Gastrocnemius medialis (tissue), 4 donors: ENCODE measurements around the gene C3. TPM values are rescaled to one million over a fixed set of nuclear protein-coding genes. Genes with fewer than 3 reads are reported as not detected.

Experiments
- ATAC-seq, 2 donors: fragments of 150-250 bp; one replicate each; pipeline ENCODE4 v1.9.1; 2016
- DNase-seq, 2 donors: peaks; one replicate each; pipeline ENCODE4 v3.0.0-alpha.2; 2019
- H3K27ac ChIP-seq, 4 donors: fragments of 200-600 bp; sonication (generic); 1 replicate in 1 of 4; 2 replicates in 3 of 4; pipeline ENCODE4 v1.5.1; 2016 to 2018; ENCODE audit warnings: mild to moderate bottlenecking in 2 of 4, moderate library complexity in 1 of 4
- H3K27me3 ChIP-seq, 3 donors: fragments of 200-600 bp; sonication (generic) in 2 of 3; 1 replicate in 1 of 3; 2 replicates in 2 of 3; pipeline versions ENCODE4 v1.5.1 to v1.6.0; 2016 to 2019; ENCODE audit warnings: mild to moderate bottlenecking in 1 of 3, moderate library complexity in 1 of 3
- H3K36me3 ChIP-seq, 2 donors: fragments of 200-600 bp; sonication (generic) in 1 of 2; one replicate each; pipeline ENCODE4 v1.5.1; 2017 to 2018
- H3K4me1 ChIP-seq, 2 donors: fragments of 200-600 bp; sonication (generic) in 1 of 2; one replicate each; pipeline ENCODE4 v1.5.1; 2016 to 2017; ENCODE audit warnings: mild to moderate bottlenecking in 2 of 2
- H3K4me3 ChIP-seq, 4 donors: fragments of 200-600 bp; sonication (generic) in 3 of 4; 1 replicate in 1 of 4; 2 replicates in 3 of 4; pipeline ENCODE4 v1.5.1; 2016 to 2019; ENCODE audit warnings: mild to moderate bottlenecking in 2 of 4
- H3K9me3 ChIP-seq, 3 donors: fragments of 200-600 bp; sonication (generic) in 2 of 3; 1 replicate in 1 of 3; 2 replicates in 2 of 3; pipeline ENCODE4 v1.5.1; 2016 to 2019
- CTCF ChIP-seq, 5 experiments: fragments of 450-650 bp in 3 of 5; fragments of 200-600 bp in 2 of 5; sonication (generic) in 2 of 5; IDR thresholded peaks in 4 of 5; conservative IDR thresholded peaks in 1 of 5; 1 replicate in 4 of 5; 2 replicates in 1 of 5; pipeline ENCODE4 v1.5.1; 2016 to 2019; ENCODE audit warnings: antibody characterized with exemption in 5 of 5, mild to moderate bottlenecking in 3 of 5, moderate library complexity in 3 of 5
- POLR2A ChIP-seq, 2 donors: fragments of 450-650 bp; IDR thresholded peaks; one replicate each; pipeline ENCODE4 v1.6.1; 2017; ENCODE audit warnings: antibody characterized with exemption in 2 of 2, mild to moderate bottlenecking in 2 of 2, moderate library complexity in 2 of 2
- in situ Hi-C, 4 donors: fragments of 200-750 bp; cut with MboI; loops; one replicate each; pipeline versions ENCODE4 v1.15.0 to v1.8.0; 2017; ENCODE audit warnings: low sequenced_read_pairs in 4 of 4
- intact Hi-C: fragments of 100-400 bp; cut with DNase I; formaldehyde crosslinking; loops from one replicate; pipeline ENCODE4 v1.15.1; 2023; ENCODE audit warnings: low total_unique reads
- total RNA-seq, 4 donors: library from RNA; depleted of rRNA; stranded (reverse); fragments of >200 nt; gene quantifications; one replicate each; pipeline versions ENCODE4 v1.1.0 to v1.2.3, GENCODE V29; 2016

The C3 gene
- total RNA-seq, 4 donors from 2014 or later: 25.9 to 121 (median 70.6) TPM

- Histone ChIP-seq H3K27me3 (no peaks in the 10 kb centered on the region), H3K36me3 (no peaks in the 10 kb centered on the region), H3K27ac (no peak overlapping the region), H3K4me1 (no peaks in the 10 kb centered on the region), H3K9me3 (no peaks in the 10 kb centered on the region), H3K4me3 (no peak overlapping the region)
- ATAC-seq: no peak
- TF ChIP-seq CTCF (IDR thresholded peaks at IDR 0.05 in 4 of 5, conservative IDR thresholded peaks at IDR 0.05 in 1 of 5) (no peak), POLR2A (IDR thresholded peaks at IDR 0.05) (no peak)
- in situ Hi-C loops (no loop called here), intact Hi-C loops (no loop called here)
- no peak for DNase-seq
These were observed 51.8 kb downstream of the C3 start for GRCh38 chr19:6668691-6669090.

GRCh38 chr19:6667114-6667627 is 53.3 kb downstream of the C3 start:
- Histone ChIP-seq H3K4me3 (no peak overlapping the region), H3K27me3 (no peaks in the 10 kb centered on the region), H3K4me1 (no peaks in the 10 kb centered on the region), H3K27ac (no peak overlapping the region), H3K36me3 (no peaks in the 10 kb centered on the region), H3K9me3 (no peaks in the 10 kb centered on the region)
- intact Hi-C loops: no loop called here
- ATAC-seq (no peak), DNase-seq (no peak)
- TF ChIP-seq POLR2A (IDR thresholded peaks at IDR 0.05) (no peak), CTCF (IDR thresholded peaks at IDR 0.05 in 4 of 5, conservative IDR thresholded peaks at IDR 0.05 in 1 of 5) (no peak)
- in situ Hi-C loops: no loop called here

GRCh38 chr19:6664916-6665315 is 55.5 kb downstream of the C3 start:
- DNase-seq (no peak), ATAC-seq (no peak)
- Histone ChIP-seq H3K27me3 (peaks cover under 1 to 11% (median 4%) of the 10 kb centered on the region in 3 donors), H3K4me1 (no peaks in the 10 kb centered on the region), H3K36me3 (no peaks in the 10 kb centered on the region), H3K4me3 (no peak overlapping the region), H3K9me3 (no peaks in the 10 kb centered on the region), H3K27ac (no peak overlapping the region)
- intact Hi-C loops (no loop called here), in situ Hi-C loops (no loop called here)
- TF ChIP-seq CTCF (IDR thresholded peaks at IDR 0.05 in 4 of 5, conservative IDR thresholded peaks at IDR 0.05 in 1 of 5): no peak
- TF ChIP-seq POLR2A (IDR thresholded peaks at IDR 0.05): no peak

GRCh38 chr19:6663236-6664201 is 56.9 kb downstream of the C3 start:
- no peak for ATAC-seq
- in situ Hi-C loops: no loop called here
- intact Hi-C loops: no loop called here
- H3K27ac ChIP-seq: no peak overlapping the region
- H3K27me3 ChIP-seq: peaks cover 5 to 16% (median 8%) of the 10 kb centered on the region in 3 donors
- H3K9me3 ChIP-seq: no peaks in the 10 kb centered on the region
- no peak for DNase-seq
- TF ChIP-seq POLR2A (IDR thresholded peaks at IDR 0.05) (no peak), CTCF (IDR thresholded peaks at IDR 0.05 in 4 of 5, conservative IDR thresholded peaks at IDR 0.05 in 1 of 5) (no peak)
- no peak overlapping the region for H3K4me3 ChIP-seq
- H3K4me1 ChIP-seq: no peaks in the 10 kb centered on the region
- H3K36me3 ChIP-seq: no peaks in the 10 kb centered on the region
